Measurements from ENCODE around the gene BCL2. TPM values are rescaled to one million over a fixed set of nuclear protein-coding genes. Genes with fewer than 3 reads are reported as not detected.
A peak's percentile ranks its signal among the peaks of the same experiment; 100 is the strongest.
"Not testable (repeated sequence)": the region's sequence is repeated elsewhere in the genome, so short reads cannot be mapped to it uniquely, and the experiment has no call there.

The BCL2 gene
- 10 to 100 TPM in 4 of 5 donors, 1 to 10 TPM in 1; 8.8 to 12.6 (median 11.5) TPM for polyA plus RNA-seq (ENCODE audit: insufficient read depth in 1 of 5, insufficient read length in 5 of 5, low replicate concordance in 1 of 5)
- long read RNA-seq, donor 1, full-length matches to known transcripts = 6 of 6 reads
- long read RNA-seq, donor 1, partial matches to known transcripts = 0 of 6 reads
- long read RNA-seq, donor 1, other reads (novel, unspliced or antisense) = 0 of 6 reads
- long read RNA-seq, donor 2, full-length matches to known transcripts = 6 of 6 reads
- long read RNA-seq, donor 2, partial matches to known transcripts = 0 of 6 reads
- long read RNA-seq, donor 2, other reads (novel, unspliced or antisense) = 0 of 6 reads
- long read RNA-seq, donor 3, full-length matches to known transcripts = 4 of 4 reads
- long read RNA-seq, donor 3, partial matches to known transcripts = 0 of 4 reads
- long read RNA-seq, donor 3, other reads (novel, unspliced or antisense) = 0 of 4 reads
- long read RNA-seq, donor 4, full-length matches to known transcripts = 11 of 11 reads
- long read RNA-seq, donor 4, partial matches to known transcripts = 0 of 11 reads
- long read RNA-seq, donor 4, other reads (novel, unspliced or antisense) = 0 of 11 reads
- long read RNA-seq, donor 5, full-length matches to known transcripts = 4 of 4 reads
- long read RNA-seq, donor 5, partial matches to known transcripts = 0 of 4 reads
- long read RNA-seq, donor 5, other reads (novel, unspliced or antisense) = 0 of 4 reads
- long read RNA-seq, donor 6, full-length matches to known transcripts = 7 of 12 reads
- long read RNA-seq, donor 6, partial matches to known transcripts = 5 of 12 reads
- long read RNA-seq, donor 6, other reads (novel, unspliced or antisense) = 0 of 12 reads
- long read RNA-seq, donor 7, full-length matches to known transcripts = 8 of 8 reads
- long read RNA-seq, donor 7, partial matches to known transcripts = 0 of 8 reads
- long read RNA-seq, donor 7, other reads (novel, unspliced or antisense) = 0 of 8 reads
- long read RNA-seq, donor 8, full-length matches to known transcripts = 1 of 1 reads
- long read RNA-seq, donor 8, partial matches to known transcripts = 0 of 1 reads
- long read RNA-seq, donor 8, other reads (novel, unspliced or antisense) = 0 of 1 reads

DNA sequence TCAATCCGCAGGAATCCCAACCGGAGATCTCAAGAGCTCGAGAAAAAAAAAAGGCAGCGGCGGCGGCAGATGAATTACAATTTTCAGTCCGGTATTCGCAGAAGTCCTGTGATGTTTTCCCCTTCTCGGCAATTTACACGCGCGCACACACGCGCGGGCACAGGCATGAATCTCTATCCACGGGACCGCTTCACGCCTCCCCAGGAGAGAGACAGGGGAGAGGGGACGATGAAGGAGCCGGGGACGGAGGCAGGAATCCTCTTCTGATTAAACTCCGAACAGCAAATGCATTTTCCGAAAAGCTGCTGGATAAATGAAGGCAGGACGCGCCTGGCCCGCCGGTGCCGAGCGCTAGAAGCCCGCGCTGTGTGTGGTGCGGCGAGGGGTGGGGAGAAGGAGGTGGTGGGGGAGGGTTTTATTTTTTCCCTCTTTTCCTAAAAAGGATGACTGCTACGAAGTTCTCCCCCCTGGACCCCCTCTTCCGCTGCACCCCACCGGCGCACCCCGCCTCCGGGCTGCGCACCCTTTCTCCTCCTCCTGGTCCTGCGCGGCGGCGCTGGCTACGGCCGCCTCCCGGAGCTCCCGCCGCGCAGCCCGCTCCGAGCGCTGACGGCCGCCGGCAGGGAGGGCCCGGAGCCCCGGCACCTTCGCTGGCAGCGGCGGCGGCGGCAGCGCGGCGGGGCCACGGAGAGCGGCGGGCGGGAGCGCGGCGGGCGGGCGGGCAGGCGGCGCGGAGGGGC lies at the start of gene BCL2:
Gene BCL2, minus strand, starts transcription at position 387 of the 740 bp plus-strand sequence.
- peak; percentile 55 to 68 for DNase-seq

- DNase-seq = no peak
Measured at GRCh38 chr18:63368611-63369010, 49.0 kb upstream of the BCL2 start.

- peak; percentile 98 to 99 for DNase-seq
Measured at GRCh38 chr18:63367053-63367953, 47.7 kb upstream of the BCL2 start, which contains the start of gene KDSR. Gene KDSR, minus strand, starts transcription at chr18:63367206. Its CDS starts 88 bp downstream, at chr18:63367118.

GRCh38 chr18:63366213-63367052 lies 46.9 kb upstream of the BCL2 start:
- peak; percentile 10 to 19 for DNase-seq

DNA sequence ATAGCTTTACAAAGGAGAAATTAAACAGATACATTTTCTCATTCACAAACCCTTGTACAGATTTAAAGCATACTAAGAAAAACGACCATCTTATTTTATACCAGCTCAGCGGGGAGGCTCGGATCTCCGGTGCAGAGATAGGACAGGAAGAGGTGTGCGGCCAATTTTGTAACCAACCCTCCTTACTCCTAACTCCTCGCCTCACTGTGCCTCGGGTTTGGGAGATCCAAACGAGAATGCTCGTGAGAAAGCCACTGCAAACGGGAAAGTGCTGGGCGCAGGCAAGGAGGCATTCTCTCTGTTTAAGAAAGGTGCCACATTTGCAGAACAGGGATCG lies 46.3 kb upstream of the BCL2 start:
- DNase-seq = peak in 1 of 2 donors; percentile 4

DNA sequence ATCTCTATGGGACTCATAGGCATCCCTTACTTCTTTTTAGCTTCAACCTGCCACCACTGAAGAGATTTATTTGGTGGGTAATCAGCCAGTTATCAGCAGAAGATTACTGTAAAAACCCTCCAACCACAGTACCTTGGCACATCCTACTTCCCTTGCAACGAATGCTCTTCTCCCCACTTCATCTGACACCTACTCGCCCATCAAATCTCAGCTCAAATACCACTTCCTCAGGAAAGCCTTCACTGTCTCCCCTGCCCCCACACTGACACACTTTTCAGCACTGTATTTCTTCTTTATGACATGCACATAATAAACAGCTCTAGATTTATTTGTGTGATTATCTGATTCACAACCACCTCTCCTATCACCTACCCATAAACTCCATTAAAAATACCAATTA lies 44.4 kb upstream of the BCL2 start:
- no peak for DNase-seq

- DNase-seq = not testable (repeated sequence)
Measured at GRCh38 chr18:63363420-63363819, 43.9 kb upstream of the BCL2 start.

DNA sequence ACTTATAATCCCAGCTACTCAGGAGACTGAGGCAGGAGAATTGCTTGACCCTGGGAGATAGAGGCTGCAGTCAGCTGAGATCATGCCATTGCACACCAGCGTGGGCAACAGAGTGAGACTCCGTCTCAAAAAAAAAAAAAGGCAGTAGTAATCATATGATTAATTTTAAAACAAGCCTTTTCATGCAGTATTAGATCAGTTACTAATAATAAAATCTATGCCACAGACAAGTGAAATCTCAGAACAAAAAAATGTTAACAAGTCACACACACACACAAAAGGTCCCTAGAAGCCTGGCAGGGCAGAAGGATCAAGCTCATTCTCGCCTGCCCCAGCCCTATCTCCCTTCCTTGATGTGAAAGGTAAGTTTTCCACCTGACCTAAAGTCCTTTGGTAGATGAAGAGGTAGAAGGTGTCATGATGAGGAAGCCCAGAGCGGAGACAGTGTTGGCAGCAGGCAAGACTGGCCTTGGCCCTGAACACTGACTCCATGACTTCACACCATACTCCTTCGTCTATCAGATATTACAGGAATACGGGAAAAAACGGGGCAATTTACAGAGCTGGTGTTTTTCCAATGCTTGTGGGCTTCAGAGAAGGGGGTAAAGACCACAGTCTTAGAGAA lies 36.8 kb upstream of the BCL2 start:
- no peak for DNase-seq

DNA sequence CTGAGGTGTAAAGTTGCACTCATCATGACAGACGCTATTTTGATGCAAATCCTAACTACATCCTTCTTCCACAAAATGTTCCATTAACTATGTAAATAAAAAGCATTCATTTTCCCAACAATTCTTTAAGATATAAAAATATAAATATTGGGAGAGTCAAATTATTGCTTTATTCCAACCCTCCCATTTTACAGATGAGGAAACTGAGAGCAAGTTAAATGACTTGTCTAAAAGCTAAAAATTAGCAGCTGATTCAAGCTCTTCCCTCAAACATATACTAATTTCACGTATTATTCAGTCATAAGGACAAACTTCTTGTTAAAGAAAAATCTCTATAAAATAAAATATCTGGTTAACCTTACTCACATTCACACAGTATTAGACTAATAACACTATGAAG lies 30.7 kb upstream of the BCL2 start:
- no peak for DNase-seq

- no peak for DNase-seq
Measured at GRCh38 chr18:63348508-63349136, 29.1 kb upstream of the BCL2 start.

DNA sequence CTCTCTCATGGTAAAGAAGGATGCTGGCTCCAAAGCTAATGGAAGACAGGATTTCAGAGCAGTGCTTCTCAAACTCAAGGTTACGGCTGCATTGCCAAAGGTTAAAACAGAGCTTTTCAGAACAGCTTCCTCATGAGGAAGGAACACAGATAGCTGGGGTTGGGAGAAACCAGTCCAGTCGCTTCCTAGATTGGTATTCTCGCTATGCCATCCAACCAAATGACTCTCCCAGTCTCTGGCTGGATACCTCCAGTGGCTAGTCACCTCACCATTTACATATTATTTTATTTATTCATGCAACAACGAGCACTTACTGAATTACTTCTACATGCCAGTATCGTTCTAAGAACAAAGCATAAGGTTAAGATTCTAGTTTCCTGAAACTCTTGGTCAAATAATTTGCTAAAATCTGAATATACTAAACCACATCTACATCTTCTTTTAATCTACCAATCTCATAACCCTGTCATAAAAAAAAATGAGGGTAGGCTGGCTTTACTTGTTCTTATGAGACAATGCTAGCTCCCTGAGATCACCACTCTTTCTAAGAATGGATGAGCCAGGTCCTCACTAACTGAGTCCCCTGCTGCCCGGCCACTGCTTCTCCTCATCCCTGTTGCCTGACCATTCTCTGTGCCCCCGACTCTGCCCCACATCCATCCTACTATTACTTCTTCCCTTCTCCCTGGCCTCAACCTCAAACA lies 27.1 kb upstream of the BCL2 start:
- DNase-seq = no peak

DNA sequence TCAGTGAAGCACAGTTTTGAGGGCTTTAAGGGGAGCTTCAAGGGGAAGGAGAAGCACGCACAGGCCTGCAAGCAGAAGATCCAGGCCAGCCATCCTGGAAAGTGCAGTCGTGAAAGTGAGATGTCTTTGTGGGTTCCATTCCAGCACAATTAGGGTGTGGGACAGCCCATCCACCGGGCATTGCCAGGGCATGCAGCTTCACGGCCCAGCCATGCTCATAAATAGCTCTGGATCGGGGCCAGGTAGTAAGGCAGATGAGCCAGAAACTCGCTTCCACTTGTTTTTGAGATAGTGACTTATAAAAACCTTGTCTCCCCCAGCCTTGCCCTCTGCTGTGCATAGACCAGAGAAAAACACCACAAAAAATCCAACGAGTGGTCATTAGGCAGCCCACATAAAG lies 26.5 kb upstream of the BCL2 start:
- no peak for DNase-seq

GRCh38 chr18:63344918-63345317 lies 25.3 kb upstream of the BCL2 start:
- no peak for DNase-seq

GRCh38 chr18:63344263-63344662 lies 24.7 kb upstream of the BCL2 start:
- DNase-seq = no peak

DNA sequence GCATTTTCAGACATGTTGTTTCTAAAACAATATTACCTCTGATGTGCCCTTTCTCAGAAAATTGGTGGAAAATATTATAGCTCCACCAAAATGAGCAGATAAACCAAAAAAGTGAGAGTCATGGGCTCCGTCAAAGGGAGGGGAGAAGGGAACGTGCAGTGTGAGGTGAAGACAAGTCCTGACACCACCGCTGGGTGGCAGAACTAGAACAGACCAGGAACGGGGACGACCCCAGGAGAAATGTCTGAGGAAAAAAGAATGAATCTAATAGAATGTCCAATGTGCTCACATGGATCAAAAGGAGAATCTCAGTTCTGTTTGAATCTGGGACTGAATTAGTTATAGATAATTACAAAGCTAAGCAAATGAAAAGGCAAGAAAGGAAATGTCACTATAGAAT lies 22.6 kb upstream of the BCL2 start:
- DNase-seq = no peak

DNA sequence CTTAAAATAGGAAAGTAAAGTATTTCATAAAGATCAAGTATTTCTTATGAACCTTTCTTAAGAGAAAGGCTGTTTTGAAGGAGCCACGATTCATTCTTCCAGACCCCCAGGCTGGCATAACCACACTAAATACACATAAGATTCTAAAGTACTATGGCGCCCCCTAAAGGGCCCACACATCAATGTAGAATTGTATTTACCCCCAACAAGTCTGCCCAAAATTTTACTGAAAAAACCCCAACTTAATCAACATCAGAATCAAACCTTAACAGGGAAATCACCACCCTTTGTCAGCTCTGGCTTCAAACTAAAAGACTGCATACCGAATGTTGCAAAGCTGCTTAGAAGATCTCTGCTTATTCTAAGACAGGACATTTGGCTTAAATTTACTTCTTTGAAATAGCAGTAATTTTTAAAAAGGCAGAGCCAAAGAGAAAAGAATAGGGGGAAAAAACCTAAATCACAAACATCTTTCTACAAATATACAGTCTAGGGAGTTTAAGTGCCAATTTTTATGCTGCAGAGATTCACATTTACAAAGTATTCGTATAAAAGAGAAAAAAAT lies 20.4 kb upstream of the BCL2 start:
- DNase-seq = no peak

GRCh38 chr18:63336366-63337099 lies 17.0 kb upstream of the BCL2 start:
- no peak for DNase-seq
